Measurements from ENCODE around the gene TMEM131L. TPM values are rescaled to one million over a fixed set of nuclear protein-coding genes. Genes with fewer than 3 reads are reported as not detected.

Gene TMEM131L
- total RNA-seq, 3 donors from 2014 or later (not counting 1 experiment from before 2014, with no cell fraction given), result 67.8 to 105 (median 71.1) TPM

DNA sequence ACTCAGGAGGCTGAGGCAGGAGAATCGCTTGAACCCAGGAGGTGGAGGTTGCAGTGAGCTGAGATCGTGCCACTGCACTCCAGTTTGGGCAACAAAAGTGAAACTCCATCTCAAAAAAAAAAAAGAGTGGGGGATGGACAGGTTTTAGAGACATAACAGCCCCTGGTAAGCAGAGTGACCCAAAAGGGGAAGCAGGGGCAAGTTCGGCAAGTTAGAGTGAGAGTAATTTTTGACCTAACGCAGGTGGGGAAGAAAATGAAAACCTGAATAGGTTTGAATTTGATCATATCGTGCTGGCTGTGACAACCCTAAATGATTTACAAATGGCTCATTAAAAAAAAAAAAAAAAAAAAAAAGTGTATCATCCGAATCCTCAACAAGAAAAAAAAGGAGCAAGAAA lies 25.7 kb upstream of the TMEM131L start:
- Histone ChIP-seq H3K36me3 (ENCODE audit: control insufficient read depth, insufficient read depth, low read length) (no peaks in the 10 kb centered on the region), H3K4me3 (ENCODE audit: low read length) (no peak overlapping the region), H3K4me1 (ENCODE audit: control insufficient read depth, insufficient read depth, low read length) (peaks cover 28% of the 10 kb centered on the region), H3K27ac (ENCODE audit: low read length) (no peak overlapping the region), H3K9me3 (ENCODE audit: control insufficient read depth, insufficient read depth, low read length) (no peaks in the 10 kb centered on the region), H3K27me3 (ENCODE audit: control insufficient read depth, insufficient read depth, low read length) (no peaks in the 10 kb centered on the region)
- Mint-ChIP-seq H3K27me3 (ENCODE audit: low read depth in 2 of 2) (no peaks in the 10 kb centered on the region), H3K9me3 (no peaks in the 10 kb centered on the region), H3K27ac (no peak overlapping the region), H3K36me3 (no peaks in the 10 kb centered on the region), H3K4me1 (peaks cover 19 to 20% of the 10 kb centered on the region in 2 donors), H3K4me3 (no peak overlapping the region)
- WGBS (ENCODE audit: insufficient coverage), result 65% methylated on average over 6 of the region's 6 CpGs
- no peak for TF ChIP-seq CTCF (IDR thresholded peaks at IDR 0.05)
- intact Hi-C loops (cut with micrococcal nuclease), result no loop called here
- ATAC-seq (no peak), DNase-seq (no peak)

DNA sequence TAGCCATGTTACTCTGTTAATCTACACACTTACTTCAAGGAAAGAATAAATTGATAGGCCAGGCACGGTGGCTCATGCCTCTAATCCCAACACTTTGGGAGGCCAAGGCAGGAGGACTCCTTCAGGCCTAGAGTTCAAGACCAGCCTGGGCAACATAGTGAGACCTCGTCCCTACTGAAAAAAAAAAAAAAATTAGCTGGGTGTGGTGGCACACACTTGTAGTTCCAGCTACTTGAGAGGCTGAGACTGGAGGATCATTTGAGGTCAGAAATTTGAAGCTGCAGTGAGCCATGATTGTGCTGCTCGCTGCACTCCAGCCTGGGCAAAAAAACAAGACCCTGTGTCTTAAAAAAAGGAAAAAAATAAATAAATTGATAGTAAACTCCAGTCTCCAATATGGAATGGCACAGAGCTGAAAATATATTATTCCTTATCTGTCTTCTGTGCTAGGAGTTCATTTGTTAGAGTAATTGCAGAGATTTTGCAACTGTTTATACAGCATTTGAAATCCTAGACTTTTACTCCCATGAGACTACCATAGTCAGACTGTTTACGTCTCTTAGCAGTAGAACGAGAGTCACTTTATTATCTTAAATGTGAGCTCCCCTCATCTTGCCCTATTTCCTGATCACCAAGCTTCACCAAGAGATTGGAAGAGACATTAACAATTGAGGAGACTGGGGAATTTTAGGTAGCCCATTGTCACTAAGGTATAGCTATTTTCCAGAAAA lies 18.8 kb upstream of the TMEM131L start:
- H3K9me3 Mint-ChIP-seq, result no peaks in the 10 kb centered on the region
- no peak for DNase-seq
- H3K27me3 Mint-ChIP-seq (ENCODE audit: low read depth in 2 of 2), result no peaks in the 10 kb centered on the region
- Histone ChIP-seq H3K4me1 (ENCODE audit: control insufficient read depth, insufficient read depth, low read length) (peaks cover 12% of the 10 kb centered on the region), H3K4me3 (ENCODE audit: low read length) (no peak overlapping the region), H3K9me3 (ENCODE audit: control insufficient read depth, insufficient read depth, low read length) (no peaks in the 10 kb centered on the region), H3K27ac (ENCODE audit: low read length) (no peak overlapping the region), H3K36me3 (ENCODE audit: control insufficient read depth, insufficient read depth, low read length) (no peaks in the 10 kb centered on the region), H3K27me3 (ENCODE audit: control insufficient read depth, insufficient read depth, low read length) (no peaks in the 10 kb centered on the region)
- H3K36me3 Mint-ChIP-seq, result no peaks in the 10 kb centered on the region
- WGBS (ENCODE audit: insufficient coverage), result 94% methylated on average over 4 of the region's 5 CpGs
- H3K4me3 Mint-ChIP-seq, result no peak overlapping the region
- peaks cover 11 to 15% of the 10 kb centered on the region in 2 donors for H3K4me1 Mint-ChIP-seq
- no peak for ATAC-seq
- no peak overlapping the region for H3K27ac Mint-ChIP-seq
- TF ChIP-seq CTCF (IDR thresholded peaks at IDR 0.05), result no peak
- intact Hi-C loops (cut with micrococcal nuclease), result no loop called here

- intact Hi-C loops (cut with micrococcal nuclease), result no loop called here
- Histone ChIP-seq H3K36me3 (ENCODE audit: control insufficient read depth, insufficient read depth, low read length) (no peaks in the 10 kb centered on the region), H3K27ac (ENCODE audit: low read length) (no peak overlapping the region), H3K27me3 (ENCODE audit: control insufficient read depth, insufficient read depth, low read length) (no peaks in the 10 kb centered on the region), H3K4me1 (ENCODE audit: control insufficient read depth, insufficient read depth, low read length) (peaks cover 12% of the 10 kb centered on the region), H3K9me3 (ENCODE audit: control insufficient read depth, insufficient read depth, low read length) (no peaks in the 10 kb centered on the region), H3K4me3 (ENCODE audit: low read length) (no peak overlapping the region)
- H3K27me3 Mint-ChIP-seq (ENCODE audit: low read depth in 2 of 2), result no peaks in the 10 kb centered on the region
- no peak for ATAC-seq
- 88% methylated on average over 10 of the region's 10 CpGs for WGBS (ENCODE audit: insufficient coverage)
- no peak for TF ChIP-seq CTCF (IDR thresholded peaks at IDR 0.05)
- peaks cover 11 to 15% of the 10 kb centered on the region in 2 donors for H3K4me1 Mint-ChIP-seq
- no peaks in the 10 kb centered on the region for H3K36me3 Mint-ChIP-seq
- no peak overlapping the region for H3K4me3 Mint-ChIP-seq
- no peak for DNase-seq
- no peak overlapping the region for H3K27ac Mint-ChIP-seq
- no peaks in the 10 kb centered on the region for H3K9me3 Mint-ChIP-seq
These were observed 18.0 kb upstream of the TMEM131L start for GRCh38 chr4:153448003-153448731.
